Esophagus muscularis mucosa (tissue), 4 donors: Measurements from ENCODE around the gene GMDS. TPM values are rescaled to one million over a fixed set of nuclear protein-coding genes. Genes with fewer than 3 reads are reported as not detected.

ENCODE experiments used
- DNase-seq: peaks from one replicate; pipeline ENCODE4 v3.0.0-alpha.2; 2017; ENCODE audit errors: extremely low spot score
- H3K27ac ChIP-seq, 4 donors: fragments of 200-600 bp; sonication (generic); replicated peaks in 1 of 4; 1 replicate in 3 of 4; 2 replicates in 1 of 4; pipeline ENCODE4 v1.5.1; 2016 to 2019; ENCODE audit warnings: mild to moderate bottlenecking in 1 of 4
- H3K27me3 ChIP-seq, 4 donors: fragments of 200-600 bp; sonication (generic); one replicate each; pipeline versions ENCODE4 v1.5.1 to v1.6.0; 2016 to 2019
- H3K36me3 ChIP-seq, 4 donors: fragments of 200-600 bp; sonication (generic); one replicate each; pipeline ENCODE4 v1.5.1; 2016 to 2019
- H3K4me1 ChIP-seq, 4 donors: fragments of 200-600 bp; sonication (generic); one replicate each; pipeline ENCODE4 v1.5.1; 2016 to 2019
- H3K4me3 ChIP-seq, 4 donors: fragments of 200-600 bp; sonication (generic); 1 replicate in 2 of 4; 2 replicates in 2 of 4; pipeline ENCODE4 v1.5.1; 2016 to 2019; ENCODE audit warnings: mild to moderate bottlenecking in 4 of 4, moderate library complexity in 1 of 4
- H3K9me3 ChIP-seq, 4 donors: fragments of 200-600 bp; sonication (generic); 1 replicate in 3 of 4; 2 replicates in 1 of 4; pipeline ENCODE4 v1.5.1; 2016 to 2019
- EP300 ChIP-seq: sonication (generic); formaldehyde crosslinking; IDR thresholded peaks from one replicate; pipeline ENCODE4 v1.6.1; 2017; ENCODE audit warnings: antibody characterized with exemption
- POLR2A ChIP-seq: fragments of 450-650 bp; IDR thresholded peaks from one replicate; pipeline ENCODE4 v1.6.1; 2017; ENCODE audit warnings: antibody characterized with exemption, moderate library complexity, mild to moderate bottlenecking, low read depth
- POLR2AphosphoS5 ChIP-seq, 2 donors: sonication (generic); formaldehyde crosslinking; IDR thresholded peaks; one replicate each; pipeline ENCODE4 v1.6.1; 2017; ENCODE audit warnings: antibody characterized with exemption in 2 of 2
- WGBS: methylation state at CpG from one replicate; pipeline ENCODE4 v1.1.5; 2018; 5-methylcytosine and 5-hydroxymethylcytosine counted together
- intact Hi-C: fragments of 100-400 bp; cut with DNase I; formaldehyde crosslinking; loops from one replicate; pipeline ENCODE4 v1.15.1; 2023
- total RNA-seq, 4 donors: library from RNA; depleted of rRNA; stranded (reverse); fragments of >200 nt; gene quantifications; one replicate each; pipeline versions ENCODE4 v1.1.0 to v1.2.1, GENCODE V29; 2016
- TF ChIP-seq, protein P1 (sequence below), 3 experiments: fragments of 200-600 bp in 2 of 3; fragments of 450-650 bp in 1 of 3; sonication (generic) in 2 of 3; IDR thresholded peaks; one replicate each; pipeline ENCODE4 v1.5.1; 2017 to 2019; ENCODE audit warnings: antibody characterized with exemption in 3 of 3, mild to moderate bottlenecking in 2 of 3, moderate library complexity in 1 of 3

Gene GMDS
- total RNA-seq, 4 donors from 2014 or later: 3.6 to 14.1 (median 6.0) TPM

DNA sequence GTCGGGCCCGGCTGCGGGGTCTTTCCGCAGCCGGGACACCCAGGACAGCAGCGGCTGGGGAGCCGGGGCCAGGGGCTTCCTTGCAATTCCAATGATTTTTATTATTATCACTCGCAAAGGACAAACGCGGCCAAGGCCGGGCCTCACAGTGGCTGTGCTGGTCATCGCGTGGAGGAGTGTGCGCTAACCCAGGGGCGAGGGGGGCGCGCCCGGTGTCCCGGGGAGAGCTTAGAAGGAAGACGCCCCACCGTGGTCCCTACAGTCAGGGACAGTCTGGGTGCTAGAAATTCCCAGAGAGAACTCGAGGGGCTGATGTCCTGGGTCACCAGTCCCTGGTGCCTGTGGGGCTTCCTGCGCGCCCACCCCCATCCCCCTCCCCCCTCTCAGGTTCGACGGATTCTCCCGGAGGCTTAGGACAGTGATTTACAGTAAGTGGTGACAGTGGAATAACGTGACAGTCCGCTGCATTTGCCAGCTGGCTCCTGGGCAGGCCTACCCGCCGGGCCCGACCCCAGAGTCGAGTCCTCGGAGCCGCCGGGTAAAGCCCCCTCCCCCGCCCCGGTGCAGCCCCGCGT is 626.2 kb downstream of the GMDS start:
- no peaks in the 10 kb centered on the region for H3K9me3 ChIP-seq
- peak overlapping the region; percentile 29 to 47 (median 36) for H3K4me3 ChIP-seq
- H3K27ac ChIP-seq: peak overlapping the region in 3 of 4 donors; percentile 10 to 98 (median 66)
- 69% methylated on average over 21 of the region's 40 CpGs for WGBS
- peaks cover 8 to 57% (median 44%) of the 10 kb centered on the region in 4 donors for H3K4me1 ChIP-seq
- H3K36me3 ChIP-seq: no peaks in the 10 kb centered on the region
- DNase-seq: no peak
- intact Hi-C loops: no loop called here
- H3K27me3 ChIP-seq: peaks cover 0 to 51% (median 10%) of the 10 kb centered on the region in 4 donors
- no peak for TF ChIP-seq EP300
- TF ChIP-seq, protein P1, sequence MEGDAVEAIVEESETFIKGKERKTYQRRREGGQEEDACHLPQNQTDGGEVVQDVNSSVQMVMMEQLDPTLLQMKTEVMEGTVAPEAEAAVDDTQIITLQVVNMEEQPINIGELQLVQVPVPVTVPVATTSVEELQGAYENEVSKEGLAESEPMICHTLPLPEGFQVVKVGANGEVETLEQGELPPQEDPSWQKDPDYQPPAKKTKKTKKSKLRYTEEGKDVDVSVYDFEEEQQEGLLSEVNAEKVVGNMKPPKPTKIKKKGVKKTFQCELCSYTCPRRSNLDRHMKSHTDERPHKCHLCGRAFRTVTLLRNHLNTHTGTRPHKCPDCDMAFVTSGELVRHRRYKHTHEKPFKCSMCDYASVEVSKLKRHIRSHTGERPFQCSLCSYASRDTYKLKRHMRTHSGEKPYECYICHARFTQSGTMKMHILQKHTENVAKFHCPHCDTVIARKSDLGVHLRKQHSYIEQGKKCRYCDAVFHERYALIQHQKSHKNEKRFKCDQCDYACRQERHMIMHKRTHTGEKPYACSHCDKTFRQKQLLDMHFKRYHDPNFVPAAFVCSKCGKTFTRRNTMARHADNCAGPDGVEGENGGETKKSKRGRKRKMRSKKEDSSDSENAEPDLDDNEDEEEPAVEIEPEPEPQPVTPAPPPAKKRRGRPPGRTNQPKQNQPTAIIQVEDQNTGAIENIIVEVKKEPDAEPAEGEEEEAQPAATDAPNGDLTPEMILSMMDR (IDR thresholded peaks at IDR 0.05): no peak
- TF ChIP-seq POLR2A: no peak
- no peak for TF ChIP-seq POLR2AphosphoS5 (IDR thresholded peaks at IDR 0.05)

DNA sequence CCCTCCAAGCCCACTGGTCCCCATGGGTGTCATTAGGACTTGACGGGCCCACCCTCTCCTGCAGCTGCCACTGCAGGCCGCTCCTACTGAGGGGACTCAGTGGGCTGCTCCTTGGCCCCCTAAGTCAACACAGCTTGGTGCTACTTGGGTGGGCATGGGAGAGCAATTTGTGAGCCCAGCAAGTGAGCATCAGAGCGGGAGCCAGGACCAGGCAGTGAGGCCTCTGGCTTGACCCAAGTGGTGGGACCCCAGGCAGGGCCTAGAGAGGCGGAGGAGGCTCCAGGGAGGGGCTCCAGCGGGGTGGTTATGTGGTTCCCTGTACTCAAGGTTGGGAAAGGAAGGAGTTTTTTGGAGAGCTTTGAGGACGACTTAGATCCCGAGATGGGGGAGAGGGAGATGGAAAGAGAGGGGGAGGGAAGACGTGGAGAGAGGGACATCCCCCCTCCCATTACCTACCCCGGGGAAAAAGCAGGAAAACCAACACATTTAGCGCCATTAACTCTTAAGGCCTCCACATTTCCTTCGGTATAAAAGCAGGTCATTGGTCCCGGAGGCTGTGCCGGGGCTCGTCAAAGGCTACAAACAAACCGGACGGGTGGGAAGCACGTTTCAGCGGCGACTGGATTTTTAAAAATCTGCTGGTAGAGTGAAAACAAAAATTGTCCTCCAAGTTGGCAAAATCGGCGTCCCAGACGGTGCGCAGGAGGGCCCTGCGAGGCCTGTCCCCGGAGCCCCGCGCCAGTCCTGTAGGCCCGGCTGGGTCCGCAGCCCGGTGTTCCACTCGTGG is 626.9 kb downstream of the GMDS start:
- TF ChIP-seq, protein P1 (IDR thresholded peaks at IDR 0.05): no peak
- no peak for TF ChIP-seq EP300
- no peak for TF ChIP-seq POLR2AphosphoS5 (IDR thresholded peaks at IDR 0.05)
- no peak for TF ChIP-seq POLR2A
- intact Hi-C loops: no loop called here
- Histone ChIP-seq H3K27me3 (peaks cover 0 to 52% (median 14%) of the 10 kb centered on the region in 4 donors), H3K36me3 (no peaks in the 10 kb centered on the region), H3K4me3 (no peak overlapping the region), H3K9me3 (no peaks in the 10 kb centered on the region), H3K4me1 (peaks cover 6 to 57% (median 44%) of the 10 kb centered on the region in 4 donors), H3K27ac (peak overlapping the region in 3 of 4 donors; percentile 23 to 98 (median 66))
- no peak for DNase-seq
- WGBS: 85% methylated on average over 28 of the region's 31 CpGs

DNA sequence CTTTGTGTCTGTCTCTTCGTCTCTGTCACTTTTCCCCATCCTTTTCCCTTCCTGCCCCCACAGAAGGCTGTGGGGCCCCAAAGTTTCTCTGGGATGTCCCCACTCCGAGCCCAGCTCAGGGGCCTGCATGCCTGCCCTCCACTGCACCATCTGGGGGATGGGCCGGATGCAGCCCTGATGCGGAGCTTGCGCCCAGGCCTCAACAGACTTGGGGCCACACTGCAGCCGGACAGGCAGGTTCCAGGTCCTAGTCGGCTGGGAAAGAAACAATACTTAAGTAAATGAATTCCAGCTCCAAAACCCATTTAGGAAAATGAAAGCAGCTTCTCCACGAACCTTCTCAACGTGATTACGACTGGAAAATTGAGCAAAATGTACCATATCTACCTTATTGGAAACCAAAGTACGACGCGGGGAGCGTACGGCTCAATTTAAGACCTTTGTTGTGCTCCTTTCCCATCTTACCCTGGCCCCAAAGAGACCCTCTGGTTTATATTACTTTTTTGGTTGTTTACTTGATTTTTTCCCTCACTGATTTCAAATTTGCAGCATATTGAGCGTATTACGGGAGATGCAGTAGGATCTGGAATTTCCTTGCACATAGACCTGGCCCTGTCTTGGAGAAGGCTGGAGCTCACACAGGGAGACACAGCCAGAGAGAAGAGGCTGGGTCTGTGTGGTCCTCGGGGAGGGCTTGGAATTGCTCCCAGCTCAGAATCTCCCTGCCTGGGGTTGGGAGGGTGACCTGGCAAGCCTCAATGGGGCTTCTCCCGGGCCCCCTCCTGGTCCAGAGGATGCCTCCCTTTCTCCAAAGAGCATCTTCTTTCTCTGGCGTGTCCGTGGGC is 627.7 kb downstream of the GMDS start:
- Histone ChIP-seq H3K9me3 (no peaks in the 10 kb centered on the region), H3K4me1 (peaks cover 9 to 63% (median 46%) of the 10 kb centered on the region in 4 donors), H3K4me3 (no peak overlapping the region), H3K36me3 (no peaks in the 10 kb centered on the region), H3K27me3 (peaks cover 0 to 61% (median 17%) of the 10 kb centered on the region in 4 donors), H3K27ac (peak overlapping the region in 3 of 4 donors; percentile 23 to 98 (median 34))
- WGBS: 80% methylated on average over 21 of the region's 21 CpGs
- DNase-seq: no peak
- TF ChIP-seq, protein P1 (IDR thresholded peaks at IDR 0.05): no peak
- TF ChIP-seq POLR2AphosphoS5 (IDR thresholded peaks at IDR 0.05) (no peak), EP300 (no peak), POLR2A (no peak)
- intact Hi-C loops: no loop called here

DNA sequence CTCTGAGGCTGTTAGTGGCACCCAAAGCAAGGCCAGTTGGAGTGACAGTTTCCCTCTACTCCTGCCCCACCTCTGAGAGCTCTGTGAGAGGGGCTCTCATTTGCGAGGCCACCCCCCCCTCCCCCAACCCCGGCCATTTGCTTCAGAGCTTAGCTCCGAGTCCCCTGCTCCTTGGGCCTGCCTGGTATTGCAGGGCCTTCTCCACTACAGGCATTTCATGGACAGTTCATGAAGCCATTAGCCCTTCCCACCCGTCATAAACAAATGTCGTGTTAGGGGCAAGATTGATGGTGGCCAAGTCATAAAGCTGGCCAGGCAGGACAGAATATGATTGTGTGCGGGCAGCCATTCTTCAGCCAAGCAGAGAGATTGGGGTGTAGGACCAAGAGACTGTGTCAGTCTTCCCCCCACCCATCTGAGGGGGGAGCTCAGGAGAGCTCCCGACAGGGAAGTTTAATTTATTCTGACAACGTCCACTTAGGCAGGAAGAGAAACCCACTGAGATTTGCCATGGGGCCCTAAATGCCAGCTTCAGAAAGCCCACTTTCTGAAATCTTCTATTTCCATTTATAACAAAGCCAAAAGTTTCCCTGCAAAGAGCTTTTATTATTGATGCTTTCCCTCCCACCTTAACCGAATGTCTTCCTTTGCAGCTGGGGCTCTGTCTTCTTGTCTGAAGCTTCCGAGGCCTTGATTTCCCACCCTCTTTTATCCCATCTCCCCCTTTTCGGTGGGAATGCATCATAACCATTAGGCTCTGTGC is 628.5 kb downstream of the GMDS start:
- intact Hi-C loops: no loop called here
- no peak for DNase-seq
- H3K4me1 ChIP-seq: peaks cover 9 to 69% (median 52%) of the 10 kb centered on the region in 4 donors
- H3K9me3 ChIP-seq: no peaks in the 10 kb centered on the region
- peaks cover 0 to 68% (median 17%) of the 10 kb centered on the region in 4 donors for H3K27me3 ChIP-seq
- TF ChIP-seq POLR2A (no peak), POLR2AphosphoS5 (IDR thresholded peaks at IDR 0.05) (no peak), EP300 (no peak)
- TF ChIP-seq, protein P1 (IDR thresholded peaks at IDR 0.05): no peak
- no peaks in the 10 kb centered on the region for H3K36me3 ChIP-seq
- peak overlapping the region; percentile 2 to 98 (median 34) for H3K27ac ChIP-seq
- WGBS: 64% methylated on average over 8 of the region's 11 CpGs
- H3K4me3 ChIP-seq: no peak overlapping the region
